Stimulated activated naive CD8-positive, alpha-beta T cell treated with anti-CD3 and anti-CD28 coated beads, Interleukin-15, Interleukin-2, amounts not matched to agents 100 U/mL and 50 U/mL, for 24 hours (primary cell): ENCODE results near the gene NCL.
"Not testable (repeated sequence)": the region's sequence is repeated elsewhere in the genome, so short reads cannot be mapped to it uniquely, and the experiment has no call there.

Source experiments
- ATAC-seq: fragments of 150-1000 bp; cut with Tn5 transposase; one replicate; pipeline ENCODE4 v1.10.0; 2021
- DNase-seq: peaks from one replicate; pipeline ENCODE4 v3.0.0; 2021

The NCL gene

DNA sequence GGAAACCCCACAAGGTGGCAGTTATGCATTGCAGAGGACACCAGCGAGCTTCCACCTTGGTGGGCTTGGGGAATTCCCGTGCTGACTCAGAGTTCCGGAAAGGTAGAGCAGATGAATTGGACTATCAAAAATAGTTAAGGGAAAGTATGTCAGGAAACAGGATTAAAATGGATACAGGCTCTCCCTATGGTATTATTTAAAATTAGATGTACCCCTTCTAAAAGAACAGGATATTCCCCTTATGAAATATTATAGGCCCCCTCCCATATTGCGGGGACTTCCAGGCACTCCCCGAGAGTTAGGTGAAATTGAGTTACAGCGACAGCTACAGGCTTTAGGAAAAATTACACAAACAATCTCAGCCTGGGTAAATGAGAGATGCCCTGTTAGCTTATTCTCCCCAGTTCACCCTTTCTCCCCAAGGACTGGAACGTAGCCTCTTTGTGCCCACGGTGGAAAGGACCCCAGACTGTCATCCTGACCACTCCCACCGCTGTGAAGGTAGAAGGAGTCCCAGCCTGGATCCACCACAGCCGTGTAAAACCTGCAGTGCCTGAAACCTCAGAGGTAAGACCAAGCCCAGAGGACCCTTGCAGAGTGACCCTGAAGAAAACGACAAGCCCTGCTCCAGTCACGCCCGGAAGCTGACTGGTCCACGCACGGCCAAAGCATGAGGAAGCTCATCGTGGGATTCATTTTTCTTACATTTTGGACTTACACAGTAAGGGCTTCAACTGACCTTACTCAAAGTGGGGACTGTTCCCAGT, 58.5 kb downstream of the NCL start:
- not testable (repeated sequence) for ATAC-seq
- DNase-seq = peak; percentile 61

DNA sequence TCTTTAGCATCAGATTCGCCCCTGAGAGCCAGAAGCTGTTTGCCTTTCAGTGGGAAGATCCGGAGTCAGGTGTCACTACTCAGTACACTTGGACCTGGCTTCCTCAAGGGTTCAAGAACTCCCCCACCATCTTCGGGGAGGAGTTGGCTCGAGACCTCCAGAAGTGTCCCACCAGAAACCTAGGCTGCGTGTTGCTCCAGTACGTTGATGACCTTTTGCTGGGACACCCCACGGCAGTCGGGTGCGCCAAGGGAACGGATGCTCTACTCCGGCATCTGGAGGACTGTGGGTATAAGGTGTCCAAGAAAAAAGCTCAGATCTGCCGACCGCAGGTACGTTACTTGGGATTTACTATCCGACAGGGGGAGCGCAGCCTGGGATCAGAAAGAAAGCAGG, 60.1 kb downstream of the NCL start:
- not testable (repeated sequence) for DNase-seq, ATAC-seq
